ENCODE measurements around the gene CAND1.

GRCh38 chr12:67362526-67362925 lies 93.4 kb downstream of the CAND1 start:
- no peak for TF ChIP-seq CTCF (IDR thresholded peaks at IDR 0.05; ENCODE audit: low read depth, low read length)
- TF ChIP-seq, protein P1, sequence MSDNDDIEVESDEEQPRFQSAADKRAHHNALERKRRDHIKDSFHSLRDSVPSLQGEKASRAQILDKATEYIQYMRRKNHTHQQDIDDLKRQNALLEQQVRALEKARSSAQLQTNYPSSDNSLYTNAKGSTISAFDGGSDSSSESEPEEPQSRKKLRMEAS (IDR thresholded peaks at IDR 0.05; ENCODE audit: low read depth, low read length), result no peak
